Measurements from ENCODE around the gene LBX1.

DNA sequence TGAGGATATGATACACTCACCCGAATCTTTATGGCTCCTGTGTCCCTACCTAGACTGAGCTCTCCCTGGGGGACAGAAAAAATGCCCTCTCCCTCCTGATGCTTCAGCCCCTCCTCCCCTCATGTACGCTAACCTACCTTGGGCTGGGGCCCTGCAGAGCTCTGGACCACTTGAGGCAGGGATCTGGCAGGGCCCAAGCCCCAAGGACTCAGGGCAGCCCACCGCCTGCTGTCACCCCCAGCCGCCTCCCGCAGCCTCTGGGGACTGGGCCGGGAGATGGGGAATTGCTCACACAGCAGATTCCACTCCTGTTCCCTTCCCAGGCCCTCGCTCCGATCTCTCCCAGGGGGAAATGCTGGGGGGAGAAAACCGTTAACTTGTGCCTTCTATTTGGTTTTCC is 32.9 kb upstream of the LBX1 start:
- TF ChIP-seq POLR2A (IDR thresholded peaks at IDR 0.05; ENCODE audit: low read length) = no peak
- no peak for TF ChIP-seq GATA1 (IDR thresholded peaks at IDR 0.05; ENCODE audit: low read depth, low read length)

Data from erythroblast (primary cell).